HG03280 (cell line): ENCODE data around the gene MAPK1.
"Not testable (repeated sequence)": the region's sequence is repeated elsewhere in the genome, so short reads cannot be mapped to it uniquely, and the experiment has no call there.

Source experiments
- ATAC-seq: cut with Tn5 transposase; IDR thresholded peaks from one replicate; pipeline ENCODE4 v1.9.1; 2021; ENCODE audit warnings: mild to moderate bottlenecking, moderate library complexity; ENCODE audit not compliant: unreplicated experiment

Gene MAPK1

DNA sequence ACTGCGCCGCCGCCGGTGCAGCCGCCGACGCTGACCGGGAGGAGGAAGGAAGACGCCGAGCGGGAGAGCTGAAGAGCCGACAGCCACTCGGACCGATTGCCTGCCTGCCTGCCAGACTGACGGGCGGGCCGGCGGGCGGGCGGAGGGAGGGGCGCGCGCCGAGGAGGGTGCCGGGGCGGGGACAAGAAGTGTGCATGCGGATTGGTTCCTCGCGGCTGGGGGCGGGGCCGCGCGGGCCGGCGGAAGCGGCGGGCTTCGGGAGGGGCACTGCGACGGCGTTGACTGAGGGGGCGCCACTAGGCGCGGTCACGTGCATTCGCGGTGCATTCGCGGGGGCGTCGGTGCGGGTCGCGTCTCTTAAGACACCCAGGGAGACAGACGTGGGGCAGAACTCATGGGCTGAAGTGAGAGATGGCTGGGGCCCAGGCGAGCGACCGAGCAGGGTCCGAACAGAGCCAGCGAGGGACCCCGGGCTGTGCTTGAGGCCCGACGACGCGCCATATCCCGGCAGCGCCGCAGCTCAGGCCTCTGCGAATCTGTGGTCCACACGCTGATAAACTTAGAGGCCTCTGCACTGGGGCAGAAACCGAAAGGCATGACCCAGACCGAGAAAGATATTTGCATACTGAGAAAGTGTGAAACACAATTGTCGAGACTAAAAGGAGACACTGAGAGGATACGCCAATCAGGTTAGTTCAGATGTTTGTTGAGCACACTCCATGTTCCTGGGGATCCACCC lies at the start of gene MAPK1:
Gene MAPK1 (minus strand): TSS at position 118 of the 739 bp plus-strand sequence. CDS start 205 bp downstream, outside the sequence.
- peak; percentile 84 for ATAC-seq

DNA sequence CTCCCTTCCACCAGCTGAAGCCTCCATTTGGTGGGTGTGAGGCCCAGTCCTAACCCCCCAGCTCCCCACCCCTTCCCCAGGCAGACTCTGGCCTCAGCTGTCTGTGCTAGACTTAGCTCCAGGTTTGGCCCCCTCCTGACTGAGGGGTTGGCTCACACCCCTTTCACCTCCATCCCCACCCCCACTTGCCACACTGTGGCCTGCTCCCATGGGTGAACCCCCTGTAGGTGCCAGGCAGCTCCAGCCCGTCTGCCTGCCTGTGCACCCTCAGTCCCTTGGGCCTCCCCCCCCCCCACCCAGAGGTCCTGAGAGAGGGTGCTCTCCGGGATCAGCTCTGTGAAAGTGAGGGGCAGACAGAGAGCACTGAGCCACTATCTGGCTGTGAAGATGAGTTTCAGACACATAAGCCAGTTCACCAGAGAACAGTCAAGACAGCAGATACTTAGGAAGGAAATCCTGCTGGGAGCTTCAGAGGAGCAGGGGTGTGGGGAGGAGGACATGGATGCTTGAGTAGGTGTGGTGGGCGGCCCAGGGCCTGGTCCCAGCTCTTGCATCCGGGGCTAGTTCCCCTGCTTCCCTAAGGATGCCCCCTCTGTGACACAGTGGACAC lies 49.0 kb upstream of the MAPK1 start:
- no peak for ATAC-seq

DNA sequence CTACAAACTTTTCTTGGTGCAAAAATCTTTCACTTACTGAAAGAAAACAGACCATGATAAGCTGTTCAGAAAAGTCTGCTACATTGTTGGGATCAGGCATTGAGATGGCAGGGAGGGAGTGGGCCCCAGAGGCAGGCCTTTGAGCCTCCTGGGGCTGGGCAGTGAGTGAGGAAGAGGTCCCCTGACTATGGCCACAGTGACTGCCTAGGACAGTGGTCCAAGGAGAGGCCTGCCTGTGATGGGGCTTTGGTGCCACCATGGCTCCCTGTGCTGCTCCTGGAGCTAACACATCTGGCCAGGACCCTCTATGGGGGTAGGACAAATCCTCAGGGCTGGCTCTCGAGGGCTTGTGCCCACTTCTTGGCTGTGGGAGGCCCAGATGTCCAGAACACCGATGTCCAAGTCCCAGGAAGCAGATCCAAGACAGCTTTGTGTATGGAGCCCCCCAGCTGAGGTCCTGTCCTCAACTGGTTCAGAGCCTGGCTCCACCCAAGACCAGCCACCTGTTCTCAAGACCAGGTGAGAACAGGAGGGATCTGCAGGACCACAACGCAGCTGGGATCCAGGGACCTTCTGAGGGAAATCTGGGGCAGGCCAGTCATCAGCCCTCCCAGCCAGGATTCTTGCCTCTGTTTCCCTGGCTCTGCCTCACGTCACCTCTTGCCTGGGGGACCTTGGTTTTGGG lies 48.3 kb upstream of the MAPK1 start:
- ATAC-seq, result no peak

DNA sequence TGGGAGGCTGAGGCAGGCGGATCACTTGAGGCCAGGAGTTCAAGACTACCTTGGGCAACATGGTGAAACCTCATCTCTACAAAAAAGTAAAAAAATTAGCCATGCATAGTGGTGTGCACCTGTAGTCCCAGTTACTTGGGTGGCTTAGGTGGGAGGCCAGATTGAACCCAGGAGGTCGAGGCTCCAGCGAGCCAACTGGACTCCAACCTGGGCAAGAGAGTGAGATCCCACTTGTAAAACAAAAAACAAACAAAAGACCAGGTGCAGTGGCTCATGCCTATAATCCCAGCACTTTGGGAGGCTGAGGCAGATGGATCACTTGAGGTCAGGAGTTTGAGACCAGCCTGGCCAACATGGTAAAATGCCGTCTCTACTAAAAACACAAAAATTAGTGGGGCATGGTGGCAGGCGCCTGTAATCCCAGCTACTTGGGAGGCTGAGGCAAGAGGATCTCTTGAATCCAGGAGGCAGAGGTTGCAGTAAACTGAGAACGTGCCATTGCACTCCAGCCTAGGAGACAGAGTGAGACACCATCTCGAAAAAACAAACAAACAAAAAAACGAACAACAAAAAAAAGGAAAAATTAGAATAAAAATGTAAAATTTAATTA lies 46.7 kb upstream of the MAPK1 start:
- not testable (repeated sequence) for ATAC-seq

DNA sequence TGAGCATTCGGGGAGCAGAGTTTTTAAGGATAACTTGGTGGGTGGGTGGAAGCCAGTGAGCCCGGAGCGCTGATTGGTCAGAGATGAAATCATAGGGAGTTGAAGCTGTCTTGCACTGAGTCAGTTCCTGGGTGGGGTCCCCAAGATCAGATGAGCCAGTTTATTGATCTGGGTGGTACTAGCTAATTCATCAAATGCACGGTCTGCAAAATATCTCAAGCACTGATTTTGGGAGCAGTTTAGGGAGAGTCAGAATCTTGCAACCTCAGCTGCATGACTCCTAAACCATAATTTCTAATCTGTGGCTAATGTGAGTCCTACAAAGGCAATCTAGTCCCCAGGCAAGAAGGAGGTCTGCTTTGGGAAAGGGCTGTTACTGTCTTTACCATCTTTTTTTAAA lies 42.9 kb upstream of the MAPK1 start:
- not testable (repeated sequence) for ATAC-seq

DNA sequence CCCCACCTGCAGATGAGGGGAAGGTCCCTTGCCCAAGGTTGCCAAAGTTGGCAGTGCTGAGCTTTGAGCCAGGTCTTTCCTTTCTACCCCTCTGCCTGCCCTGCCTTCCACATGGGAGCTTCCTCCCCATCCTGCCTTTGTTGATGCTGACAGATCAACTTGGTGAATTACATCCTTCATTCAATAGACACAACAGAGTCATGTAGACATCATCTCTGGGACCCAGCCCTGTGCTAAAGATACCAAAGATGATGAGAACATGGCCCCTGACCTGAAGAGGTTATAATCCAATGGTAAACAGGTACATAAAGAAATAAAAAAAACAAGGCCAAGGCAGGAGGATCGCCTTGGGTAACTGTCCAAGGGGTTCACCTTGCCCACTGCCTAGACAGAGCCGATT lies 42.4 kb upstream of the MAPK1 start:
- no peak for ATAC-seq

DNA sequence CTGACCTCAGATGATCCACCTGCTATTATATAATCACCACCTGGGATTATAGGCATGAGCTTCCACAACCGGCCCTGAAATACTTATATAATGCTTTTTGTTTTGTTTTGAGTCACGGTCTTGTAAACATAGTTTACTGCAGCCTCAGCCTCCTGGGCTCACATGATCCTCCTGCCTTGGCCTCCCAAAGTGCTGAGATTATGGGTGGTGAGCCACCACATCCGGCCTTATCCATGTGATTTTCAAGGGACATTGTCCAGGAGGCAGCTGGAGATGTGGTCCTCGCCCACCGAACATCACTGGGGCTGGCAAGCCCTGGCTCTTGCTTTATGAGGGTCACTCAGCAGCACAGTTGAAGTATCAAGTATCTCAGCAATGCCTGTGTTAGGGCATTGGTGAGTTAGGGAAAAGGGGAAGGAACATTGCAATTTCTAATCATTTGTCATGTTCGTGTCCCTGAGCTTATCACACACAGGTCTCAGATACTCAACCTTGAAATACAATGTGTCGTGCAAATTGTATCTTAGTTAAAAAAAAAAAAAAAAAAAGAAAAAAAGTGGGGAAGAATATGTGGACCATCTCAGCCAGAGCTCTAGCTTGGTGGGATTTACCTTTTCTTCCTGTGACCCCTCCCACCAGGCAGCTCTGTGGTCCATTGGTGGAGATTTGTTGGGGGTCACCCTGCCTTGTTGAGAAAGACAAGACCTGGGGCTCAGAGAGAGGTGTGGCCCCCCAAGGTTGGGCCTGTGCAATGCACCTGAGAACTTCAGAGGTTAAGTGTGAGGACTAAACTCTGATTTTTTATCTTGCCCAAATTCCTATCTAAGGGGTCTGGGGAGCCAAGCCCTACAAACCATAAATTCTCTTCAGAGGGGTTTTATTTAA lies 40.4 kb upstream of the MAPK1 start:
- ATAC-seq, result no peak

DNA sequence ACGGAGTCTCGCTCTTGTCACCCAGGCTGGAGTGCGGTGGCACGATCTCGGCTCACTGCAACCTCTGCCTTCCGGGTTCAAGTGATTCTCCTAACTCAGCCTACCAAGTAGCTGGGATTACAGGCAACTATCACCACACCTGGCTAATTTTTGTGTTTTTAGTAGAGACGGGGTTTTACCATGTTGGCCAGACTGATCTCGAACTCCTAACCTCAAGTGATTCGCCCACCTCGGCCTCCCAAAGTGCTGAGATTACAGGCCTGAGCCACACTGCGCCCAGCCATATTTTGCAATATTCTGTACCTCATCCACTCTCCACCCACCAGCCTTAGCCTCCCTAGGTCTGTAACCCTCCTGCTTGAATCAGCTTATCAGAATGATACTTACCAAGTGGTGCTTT lies 37.8 kb upstream of the MAPK1 start:
- ATAC-seq, result not testable (repeated sequence)

DNA sequence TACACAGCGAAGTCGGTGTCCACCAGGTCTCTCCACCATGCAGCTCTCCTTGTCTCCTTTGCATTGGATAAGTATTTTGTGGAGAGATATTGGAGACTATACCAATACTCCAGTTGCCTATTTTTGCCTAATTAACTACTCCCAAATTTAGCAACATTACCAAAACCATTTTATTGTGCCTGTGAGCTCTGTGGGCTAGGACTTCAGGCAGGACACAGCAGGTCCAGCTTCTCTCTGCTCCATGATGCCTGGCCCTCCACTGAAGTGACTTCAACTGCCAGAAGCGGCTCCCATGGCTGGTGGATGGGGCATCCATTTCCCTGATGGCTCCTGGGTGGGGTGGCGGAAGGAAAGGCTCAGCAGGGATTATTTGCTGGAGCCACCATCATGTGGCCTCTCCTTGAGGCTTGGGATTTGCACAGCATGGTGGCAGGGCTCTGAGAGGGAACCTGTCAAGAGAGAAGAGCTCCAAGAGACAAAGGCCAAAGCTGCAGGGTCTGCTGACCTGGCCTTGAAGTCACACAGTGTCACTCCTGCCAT lies 36.9 kb upstream of the MAPK1 start:
- no peak for ATAC-seq

DNA sequence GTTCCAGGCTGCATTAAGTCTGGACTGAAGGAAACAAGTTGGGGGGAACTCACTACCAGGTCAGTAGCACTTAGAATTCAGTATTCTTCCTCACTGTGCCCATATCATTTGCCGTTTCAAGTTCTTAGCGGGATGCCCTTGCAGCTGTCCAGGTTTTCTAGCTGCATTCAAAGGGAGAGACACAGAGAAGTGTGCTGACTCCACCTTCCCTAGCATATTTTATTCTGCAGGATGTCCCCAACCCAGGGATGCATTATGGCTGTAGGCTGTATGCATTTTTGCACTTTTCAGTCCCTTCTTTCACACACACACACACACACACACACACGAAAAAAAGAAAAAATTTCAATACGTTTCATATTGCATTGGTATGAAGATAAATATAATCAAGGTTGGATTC lies 35.8 kb upstream of the MAPK1 start:
- no peak for ATAC-seq

DNA sequence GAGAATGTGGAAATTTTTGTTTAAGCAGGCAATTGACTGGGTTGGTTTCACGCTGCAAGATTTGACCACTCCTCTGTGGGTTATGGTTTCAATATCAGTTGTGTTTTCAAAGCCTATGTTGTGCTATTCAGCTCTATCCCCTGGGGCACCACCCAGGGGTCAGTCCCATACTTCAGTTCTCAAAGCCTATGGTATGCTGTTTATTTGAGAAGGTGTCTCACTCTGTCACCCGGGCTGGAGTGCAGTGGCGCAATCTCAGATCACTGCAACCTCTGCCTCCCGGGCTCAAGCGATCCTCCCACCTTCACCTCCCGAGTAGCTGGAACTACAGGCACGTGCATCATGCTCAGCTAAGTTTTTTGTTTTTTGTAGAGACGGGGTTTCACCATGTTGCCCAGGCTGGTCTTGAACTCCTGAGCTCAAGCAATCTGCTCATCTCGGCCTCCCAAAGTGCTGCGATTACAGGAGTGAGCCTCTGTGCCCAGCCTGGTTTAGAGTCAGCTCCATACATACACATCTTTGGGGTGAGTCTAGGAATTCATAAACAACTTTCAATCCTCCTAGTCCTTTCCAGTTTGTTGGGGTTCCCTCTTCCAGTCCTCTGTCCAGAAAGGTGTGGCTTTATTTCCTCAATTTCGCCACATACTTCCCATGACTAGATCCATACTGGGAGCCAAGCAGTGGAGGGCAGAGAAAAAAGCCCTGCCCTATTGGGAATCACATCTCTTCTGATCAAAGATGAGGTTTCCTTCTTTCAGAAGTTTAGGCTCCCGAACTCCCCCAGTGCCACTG lies 35.0 kb upstream of the MAPK1 start:
- ATAC-seq, result no peak

DNA sequence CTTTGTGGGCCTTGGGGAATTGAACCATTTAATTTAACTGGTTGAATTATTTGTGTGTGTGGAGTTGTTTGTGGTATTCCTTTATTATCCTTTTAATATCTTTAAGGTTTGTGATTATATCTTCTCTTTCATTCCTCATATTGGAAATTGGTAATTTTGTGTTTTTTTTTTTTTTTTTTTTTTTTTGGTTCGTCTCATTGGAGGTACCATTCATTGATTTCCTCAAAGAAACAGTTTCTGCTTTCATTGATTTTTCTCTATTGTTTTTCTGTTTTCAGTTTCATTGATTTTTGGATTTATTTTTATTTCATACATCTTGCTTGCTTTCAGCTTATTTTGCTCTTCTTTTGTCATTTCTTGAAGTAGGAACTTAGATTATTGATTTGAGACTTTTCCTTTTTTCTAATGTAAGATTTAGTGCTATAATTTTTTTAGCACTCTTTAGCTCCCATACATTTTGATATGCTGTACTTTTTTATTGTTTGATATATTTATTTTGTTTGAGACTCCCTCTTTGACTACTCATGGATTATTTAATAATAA lies 31.0 kb upstream of the MAPK1 start:
- no peak for ATAC-seq

DNA sequence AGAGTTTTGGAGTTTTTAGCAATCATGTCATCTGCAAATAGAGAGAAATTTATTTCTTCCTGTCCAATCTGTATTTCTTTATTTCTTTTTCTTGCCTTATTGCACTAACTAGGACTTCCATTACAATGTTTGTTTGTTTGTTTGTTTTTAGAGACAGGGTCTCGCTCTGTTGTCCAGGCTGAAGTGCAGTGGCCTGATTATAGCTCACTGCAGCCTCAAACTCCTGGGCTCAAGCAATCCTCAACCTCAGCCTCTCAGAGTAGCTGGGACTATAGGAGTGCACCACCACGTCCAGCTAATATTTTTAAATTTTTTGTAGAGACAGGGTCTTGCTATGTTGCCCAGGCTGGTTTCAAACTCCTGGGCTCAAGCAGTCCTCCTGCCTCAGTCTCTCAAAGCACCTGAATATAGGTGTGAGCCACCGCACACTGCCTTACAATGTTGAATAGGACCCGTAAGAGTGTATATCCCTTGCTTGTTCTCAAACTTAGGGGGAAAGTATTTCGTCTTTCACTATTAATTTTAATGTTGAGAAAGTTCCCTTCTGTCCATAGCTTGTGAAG lies 29.6 kb upstream of the MAPK1 start:
- ATAC-seq, result no peak

DNA sequence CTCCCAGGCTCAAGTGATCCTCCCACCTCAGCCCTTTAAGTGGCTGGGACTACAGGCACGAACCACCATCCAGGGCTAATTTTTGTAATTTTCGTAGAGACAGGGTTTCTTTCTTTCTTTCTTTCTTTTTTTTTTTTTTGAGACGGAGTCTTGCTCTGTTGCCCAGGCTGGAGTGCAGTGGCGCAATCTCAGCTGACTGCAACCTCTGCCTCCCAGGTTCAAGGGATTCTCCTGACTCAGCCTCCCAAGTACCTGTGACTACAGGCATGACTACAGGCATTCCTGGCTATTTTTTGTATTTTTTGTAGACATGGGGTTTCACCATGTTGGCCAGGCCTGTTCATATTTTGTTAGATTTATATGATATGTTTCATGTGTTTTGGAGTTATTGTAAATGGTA lies 28.8 kb upstream of the MAPK1 start:
- not testable (repeated sequence) for ATAC-seq

DNA sequence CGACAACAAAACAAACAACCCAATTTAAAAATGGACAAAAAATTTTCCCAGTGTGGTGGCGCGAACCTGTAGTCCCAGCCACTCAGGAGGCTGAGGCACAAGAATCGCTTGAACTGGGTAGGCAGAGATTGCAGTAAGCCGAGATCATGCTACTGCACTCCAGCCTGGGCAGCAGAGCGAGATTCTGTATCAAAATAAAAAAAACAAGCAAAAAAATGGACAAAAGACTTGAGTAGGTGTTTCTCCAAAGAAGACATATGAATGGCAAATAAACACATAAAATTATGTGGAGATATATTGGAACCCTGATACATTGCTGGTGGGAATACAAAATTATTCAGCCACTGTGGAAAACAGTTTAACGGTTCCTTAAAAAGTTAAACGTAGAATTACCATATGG lies 27.4 kb upstream of the MAPK1 start:
- no peak for ATAC-seq

DNA sequence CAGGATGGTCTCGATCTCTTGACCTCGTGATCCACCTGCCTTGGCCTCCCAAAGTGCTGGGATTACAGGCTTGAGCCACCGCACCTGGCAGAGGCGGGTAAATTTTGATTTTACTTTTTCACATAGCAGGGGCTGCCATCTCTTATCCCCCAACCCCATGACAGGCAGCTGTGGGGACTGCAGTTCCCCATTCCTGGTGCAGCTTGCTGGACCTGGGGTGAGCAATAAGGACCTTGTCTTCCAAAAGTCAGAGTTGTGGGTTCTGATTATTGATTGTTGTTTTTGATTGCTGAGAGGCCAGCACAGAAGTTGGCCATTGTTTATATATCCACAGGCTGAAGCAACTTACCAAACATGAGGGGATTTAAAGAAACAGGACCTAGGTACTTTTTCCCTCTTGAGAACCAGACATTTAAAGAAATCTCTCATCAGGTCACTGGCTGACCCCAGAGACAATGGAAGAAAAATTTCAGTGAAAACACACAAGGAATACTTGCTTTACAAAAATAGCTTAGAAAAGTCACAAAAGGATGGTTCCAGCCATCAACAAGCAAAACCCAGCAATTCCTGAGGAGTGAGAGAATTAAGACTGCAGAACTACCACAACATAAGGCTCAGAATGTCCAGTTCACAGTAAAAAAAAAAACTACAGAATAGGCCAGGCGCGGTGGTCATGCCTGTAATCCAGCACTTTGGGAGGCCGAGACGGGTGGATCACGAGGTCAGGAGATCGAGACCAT lies 22.0 kb upstream of the MAPK1 start:
- ATAC-seq, result no peak

DNA sequence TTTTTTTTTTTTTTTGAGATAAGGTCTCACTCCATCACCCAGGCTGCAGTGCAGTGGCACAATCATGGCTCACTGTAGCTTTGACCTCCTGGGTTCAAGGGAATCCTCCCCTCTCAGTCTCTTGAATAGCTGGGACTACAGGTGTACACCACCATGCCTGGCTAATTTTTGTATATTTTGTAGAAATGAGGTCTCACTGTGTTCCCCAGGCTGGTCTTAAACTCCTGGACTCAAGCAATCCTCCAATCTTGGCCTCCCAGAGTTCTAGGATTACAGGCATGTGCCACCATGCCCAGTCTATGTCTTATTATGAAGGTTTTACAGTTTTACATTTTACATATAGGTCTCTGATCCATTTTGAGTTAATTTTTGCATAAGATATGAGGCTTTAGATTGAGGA lies 20.4 kb upstream of the MAPK1 start:
- no peak for ATAC-seq

DNA sequence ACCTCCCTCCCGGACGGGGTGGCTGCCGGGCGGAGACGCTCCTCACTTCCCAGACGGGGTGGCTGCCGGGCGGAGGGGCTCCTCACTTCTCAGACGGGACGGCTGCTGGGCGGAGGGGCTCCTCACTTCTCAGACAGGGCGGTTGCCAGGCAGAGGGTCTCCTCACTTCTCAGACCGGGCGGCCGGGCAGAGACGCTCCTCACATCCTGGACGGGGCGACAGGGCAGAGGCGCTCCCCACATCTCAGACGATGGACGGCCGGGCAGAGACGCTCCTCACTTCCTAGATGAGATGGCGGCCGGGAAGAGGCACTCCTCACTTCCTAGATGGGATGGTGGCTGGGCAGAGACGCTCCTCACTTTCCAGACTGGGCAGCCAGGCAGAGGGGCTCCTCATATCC lies 16.5 kb upstream of the MAPK1 start:
- ATAC-seq, result not testable (repeated sequence)
